GM18511 (cell line): ENCODE measurements around the gene DCDC2B.
"Not testable (repeated sequence)": the region's sequence is repeated elsewhere in the genome, so short reads cannot be mapped to it uniquely, and the experiment has no call there.

Experiments used
- ATAC-seq: cut with Tn5 transposase; IDR thresholded peaks from one replicate; pipeline ENCODE4 v1.9.1; 2021; ENCODE audit warnings: mild to moderate bottlenecking, moderate library complexity; ENCODE audit not compliant: unreplicated experiment

Gene DCDC2B

DNA sequence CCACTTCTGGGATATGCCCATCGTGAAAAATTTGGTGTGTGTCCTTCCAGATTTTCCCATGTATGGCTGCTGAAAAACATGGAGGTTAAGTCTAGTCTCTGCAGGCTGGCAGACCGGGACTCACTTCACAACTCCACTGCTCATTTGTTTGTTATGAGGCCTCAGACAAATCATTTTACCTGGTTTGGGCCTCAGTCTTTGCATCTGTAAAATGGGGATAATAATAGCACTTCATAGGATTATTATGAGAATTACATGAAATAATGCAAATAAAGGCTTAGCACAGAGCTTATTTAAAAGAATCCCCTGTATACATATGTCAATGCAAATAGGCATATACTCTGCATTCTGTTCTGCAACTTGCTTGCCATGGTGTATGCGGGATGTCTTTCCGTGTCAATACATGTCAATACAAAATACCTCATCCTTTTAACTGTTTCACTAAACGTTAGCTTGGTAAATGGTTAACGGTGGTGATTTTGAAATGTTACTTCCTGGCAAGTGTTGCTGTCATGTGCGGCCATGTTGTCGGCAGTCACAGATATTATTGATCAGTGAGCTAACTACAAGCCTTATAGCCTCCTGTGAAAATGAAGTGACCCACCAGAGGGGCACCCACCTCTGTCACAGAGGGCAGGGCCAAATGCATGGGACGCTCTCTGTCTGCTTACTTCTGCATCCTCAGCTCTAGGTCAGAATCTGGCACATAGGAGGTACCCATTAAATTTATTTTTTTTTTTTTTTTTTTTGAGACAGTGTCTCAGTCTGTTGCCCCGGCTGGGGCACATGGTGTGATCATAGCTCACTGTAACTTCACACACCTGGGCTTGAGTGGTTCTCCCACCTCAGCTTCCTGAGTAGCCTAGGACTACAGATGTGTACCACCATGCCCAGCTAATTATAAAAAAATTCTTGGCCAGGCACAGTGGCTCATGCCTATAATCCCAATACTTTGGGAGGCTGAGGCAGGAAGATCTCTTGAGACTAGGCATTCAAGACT lies 46.5 kb downstream of the DCDC2B start:
- ATAC-seq: no peak

DNA sequence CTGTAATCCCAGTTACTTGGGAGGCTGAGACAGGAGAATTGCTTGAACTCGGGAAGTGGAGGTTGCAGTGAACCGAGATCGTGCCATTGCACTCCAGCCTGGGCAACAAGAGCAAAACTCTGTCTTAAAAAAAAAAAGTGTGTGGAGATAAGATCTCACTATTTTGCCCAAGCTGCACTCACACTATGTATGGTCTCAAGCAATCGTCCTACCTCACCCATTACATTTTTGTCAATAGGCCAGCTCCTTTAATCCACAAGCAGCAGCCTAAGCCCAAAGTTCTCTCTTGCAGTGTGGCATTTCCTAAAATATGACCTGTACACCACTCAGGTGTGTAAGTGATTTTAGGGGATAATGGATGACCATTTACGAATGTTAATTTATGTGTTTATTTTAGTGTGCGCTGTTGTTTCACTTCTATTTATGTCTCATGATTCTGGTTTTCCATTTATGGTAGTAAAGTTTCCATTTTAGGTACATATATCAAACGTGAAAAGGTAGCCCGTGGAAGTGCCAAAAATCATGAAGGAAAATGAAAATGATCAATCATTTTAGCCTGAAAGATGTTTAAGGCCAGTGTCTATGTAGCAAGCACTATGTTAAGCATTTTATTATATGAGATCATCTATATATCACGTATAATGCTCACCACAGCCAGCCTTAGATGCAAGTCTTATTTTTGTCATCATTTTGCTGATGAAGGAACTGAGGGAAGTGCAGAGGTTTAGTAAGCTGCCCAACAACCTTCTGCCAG lies 47.8 kb downstream of the DCDC2B start:
- no peak for ATAC-seq

DNA sequence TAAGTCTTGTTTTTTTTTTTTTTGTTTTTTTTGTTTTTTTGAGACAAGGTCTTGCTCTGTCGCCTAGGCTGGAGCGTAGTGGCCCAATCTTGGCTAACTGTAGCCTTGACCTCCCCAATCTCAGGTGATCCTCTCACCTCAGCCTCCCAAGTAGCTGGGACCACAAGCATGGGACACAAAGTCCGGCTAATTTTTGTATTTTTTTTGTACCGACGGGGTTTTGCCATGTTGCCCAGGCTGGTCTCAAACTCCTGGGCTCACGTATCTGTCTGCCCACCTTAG lies 48.3 kb downstream of the DCDC2B start:
- ATAC-seq: no peak

DNA sequence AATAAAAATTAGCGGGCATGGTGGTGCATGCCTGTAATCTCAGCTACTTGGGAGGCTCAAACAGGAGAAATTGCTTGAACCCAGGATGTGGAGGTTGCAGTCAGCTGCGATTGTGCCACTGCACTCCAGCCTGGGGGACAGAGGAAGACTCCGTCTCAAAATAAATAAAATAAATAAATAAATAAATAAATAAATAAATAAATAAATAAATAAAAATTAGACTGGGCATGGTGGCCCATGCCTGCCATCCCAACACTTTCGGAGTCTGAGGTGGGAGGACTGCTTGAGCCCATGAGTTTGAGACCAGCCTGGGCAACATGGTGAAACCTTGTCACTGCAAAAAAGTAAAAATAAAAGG lies 54.3 kb downstream of the DCDC2B start:
- ATAC-seq: not testable (repeated sequence)

DNA sequence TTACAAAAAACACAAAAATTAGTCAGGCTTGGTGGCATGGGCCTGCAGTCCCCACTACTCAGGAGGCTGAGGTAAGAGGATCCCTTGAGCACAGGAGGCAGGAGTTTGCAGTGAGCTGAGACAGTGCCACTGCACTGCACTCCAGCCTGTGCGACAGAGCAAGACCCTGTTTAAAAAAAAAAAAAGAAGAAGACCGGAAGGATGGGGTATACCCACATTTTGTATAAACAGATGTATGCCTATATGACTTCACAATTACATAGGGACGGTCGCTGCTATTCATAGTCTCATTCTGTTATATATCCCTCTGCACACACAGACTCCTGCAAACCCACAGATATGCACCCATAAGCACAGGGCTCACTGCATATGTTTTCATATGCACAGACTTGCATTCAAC lies 54.9 kb downstream of the DCDC2B start:
- ATAC-seq: no peak
